ENCODE measurements around the gene PRPF19. TPM values are rescaled to one million over a fixed set of nuclear protein-coding genes. Genes with fewer than 3 reads are reported as not detected.

PRPF19 gene
- total and polyA plus RNA-seq, 2 of the 8 experiments (the other 6 are each of a cell fraction or from before 2014, with no cell fraction given): 107 to 141 TPM

- Histone ChIP-seq H3K23ac (ENCODE audit: insufficient read length) (no peak overlapping the region), H4K20me1 (replicated peaks in 1 of 2; ENCODE audit: control insufficient read depth in 1 of 2, insufficient read depth in 2 of 2, low read length in 2 of 2) (peaks cover 9 to 13% of the 10 kb centered on the region in 2 experiments), H2BK20ac (ENCODE audit: low read length) (no peak overlapping the region), H3K27me3 (replicated peaks in 1 of 4; ENCODE audit: control insufficient read depth in 3 of 4, extremely low read depth in 1 of 4, insufficient read depth in 3 of 4, low read length in 3 of 4) (peaks cover 0 to 3% (median 0%) of the 10 kb centered on the region in 4 experiments; a peak in 1 of 7 replicates), H3K9ac (replicated peaks in 1 of 4; ENCODE audit: extremely low read depth in 1 of 4, low read depth in 3 of 4, low read length in 3 of 4) (peak overlapping the region; percentile 34 to 86 (median 46)), H4K91ac (replicated peaks; ENCODE audit: insufficient read length, low read length) (no peak overlapping the region), H2AFZ (ENCODE audit: low read length) (no peak overlapping the region; the same call in 1 of the 2 replicates), H3K23me2 (ENCODE audit: low read depth, low read length) (peaks cover 11% of the 10 kb centered on the region; the same call in 1 of the 2 replicates), H2BK5ac (ENCODE audit: low read depth, low read length) (0 out of 2 replicates have a peak overlapping the region, but pooled peaks have one; percentile 18), H3K79me1 (ENCODE audit: low read depth, low read length) (peaks cover 11% of the 10 kb centered on the region), H3K18ac (ENCODE audit: extremely low read depth, low read length) (peak overlapping the region; percentile 71; the same call in 1 of the 2 replicates), H4K5ac (ENCODE audit: insufficient read length, low read depth, low read length) (no peak overlapping the region), H3K4ac (replicated peaks; ENCODE audit: insufficient read length, low read depth, low read length) (peak overlapping the region; percentile 87), H2BK120ac (replicated peaks; ENCODE audit: low read depth, low read length) (no peak overlapping the region), H3K9me3 (ENCODE audit: insufficient read depth in 2 of 2, low read depth in 1 of 2, low read length in 1 of 2) (no peaks in the 10 kb centered on the region), H3K27ac (ENCODE audit: low read depth, low read length) (no peak overlapping the region; the same call in 1 of the 2 replicates), H4K8ac (ENCODE audit: extremely low read depth, insufficient read depth, low read length) (no peak overlapping the region; the same call in 1 of the 2 replicates), H3K4me3 (ENCODE audit: extremely low read depth in 1 of 4, insufficient read depth in 2 of 4, low read depth in 3 of 4, low read length in 4 of 4) (peak overlapping the region; percentile 70 to 95 (median 77)), H3K79me2 (ENCODE audit: control insufficient read depth in 1 of 2, insufficient read depth in 2 of 2, low read length in 2 of 2) (no peaks in the 10 kb centered on the region), H2BK15ac (ENCODE audit: low read length) (no peak overlapping the region), H2AK5ac (ENCODE audit: low read depth, low read length) (no peak overlapping the region; the same call in 1 of the 2 replicates), H3K36me3 (ENCODE audit: control insufficient read depth in 2 of 4, insufficient read depth in 4 of 4, low read length in 3 of 4) (peaks cover 9 to 34% (median 17%) of the 10 kb centered on the region in 4 experiments; a peak in 7 of 8 replicates), H2BK12ac (ENCODE audit: low read depth, low read length) (0 out of 2 replicates have a peak overlapping the region, but pooled peaks have one; percentile 39), H3K56ac (replicated peaks; ENCODE audit: insufficient read length, low read depth, low read length) (no peak overlapping the region), H3K14ac (ENCODE audit: insufficient read length) (no peak overlapping the region), H3K4me1 (replicated peaks in 1 of 4; ENCODE audit: control insufficient read depth in 3 of 4, insufficient read depth in 4 of 4, low read length in 3 of 4) (peaks cover 5 to 14% (median 5%) of the 10 kb centered on the region in 4 experiments; a peak in 6 of 7 replicates), H3K4me2 (ENCODE audit: insufficient read depth in 1 of 2, low read depth in 2 of 2, low read length in 2 of 2) (peak overlapping the region; percentile 68 to 91)
- TF ChIP-seq SUZ12 (IDR thresholded peaks at IDR 0.05; ENCODE audit: low read length): no peak
- TF ChIP-seq EZH2 (IDR thresholded peaks at IDR 0.05; ENCODE audit: low read depth, low read length, severe bottlenecking): peak; percentile 23
- TF ChIP-seq MAFK (IDR thresholded peaks at IDR 0.05; ENCODE audit: low read depth, low read length): no peak
- TF ChIP-seq ZNF274 (IDR thresholded peaks at IDR 0.05; ENCODE audit: borderline replicate concordance, extremely low read depth, low read length): no peak
- TF ChIP-seq CREB1 (IDR thresholded peaks at IDR 0.05): no peak
- TF ChIP-seq SAP30 (IDR thresholded peaks at IDR 0.05; ENCODE audit: insufficient read depth, insufficient replicate concordance, low read length): peak; percentile 75
- no peak for TF ChIP-seq CEBPB (IDR thresholded peaks at IDR 0.05; ENCODE audit: low read depth, low read length)
- no peak for TF ChIP-seq YY1 (IDR thresholded peaks at IDR 0.05; ENCODE audit: low read depth, low read length)
- POLR2A ChIA-PET (ENCODE audit: partially characterized antibody): interaction anchor here (0.9 to 5.7 kb wide), 4 partner anchors 11 to 26 kb away, joined by 3 to 26 read pairs (median 6); partner anchors contain the start of gene TMEM109
- WGBS, 2 experiments (ENCODE audit: extremely low coverage in 1 of 2, insufficient coverage in 1 of 2, insufficient read length in 1 of 2, insufficient replicate concordance in 2 of 2, low coverage in 1 of 2, low lambda C conversion rate in 2 of 2, missing lambda C conversion rate in 1 of 2): 6% methylated on average over 34 of the region's 35 CpGs; no CpG with 5 or more reads in 1 of the 2 experiments
- CTCF ChIA-PET (ENCODE audit: partially characterized antibody): interaction anchor here (1.2 to 1.9 kb wide), 2 partner anchors 10 to 16 kb away, joined by 4 to 7 read pairs; no protein-coding TSS in a partner anchor
- FAIRE-seq (no peak), DNase-seq (ENCODE audit: low read depth in 1 of 2, low spot score in 2 of 2) (no peak)
These were observed 18.8 kb upstream of the PRPF19 start for GRCh38 chr11:60924906-60925853.
